ENCODE measurements around the gene SSH2.
A peak's percentile ranks its signal among the peaks of the same experiment; 100 is the strongest.

The SSH2 gene

GRCh38 chr17:29683481-29683880 is 246.5 kb downstream of the SSH2 start:
- no peaks in the 10 kb centered on the region for H3K9me3 ChIP-seq (replicated peaks; ENCODE audit: insufficient read depth, low read length)
- H3K4me1 ChIP-seq (ENCODE audit: low read length): no peaks in the 10 kb centered on the region
- no peak overlapping the region for H3K4me2 ChIP-seq (ENCODE audit: low read depth, low read length)
- H4K20me1 ChIP-seq (ENCODE audit: insufficient read depth, low read length): no peaks in the 10 kb centered on the region
- no peaks in the 10 kb centered on the region for H3K79me2 ChIP-seq (ENCODE audit: low read length)
- no peaks in the 10 kb centered on the region for H3K9me2 ChIP-seq (replicated peaks; ENCODE audit: insufficient read depth, low read length)
- no peak overlapping the region for H3K4me3 ChIP-seq (ENCODE audit: low read length)
- DNase-seq: no peak
- no peaks in the 10 kb centered on the region; the same call in none of the 2 replicates for H3F3A ChIP-seq (ENCODE audit: insufficient read depth, low read length)
- no peak overlapping the region for H3K9ac ChIP-seq (ENCODE audit: low read length)
- H2AFZ ChIP-seq (ENCODE audit: low read length): no peak overlapping the region
- TF ChIP-seq EZH2phosphoT487 (IDR thresholded peaks at IDR 0.05; ENCODE audit: low read length) (no peak), EZH2 (optimal IDR thresholded peaks at IDR 0.05; ENCODE audit: low read depth, low read length) (no peak), CTCF (IDR thresholded peaks at IDR 0.05; ENCODE audit: low read length) (no peak)
- no peaks in the 10 kb centered on the region for H3K27me3 ChIP-seq (replicated peaks; ENCODE audit: insufficient read depth, low read length)
- H3K27ac ChIP-seq (ENCODE audit: low read length): no peak overlapping the region
- no peaks in the 10 kb centered on the region for H3K36me3 ChIP-seq (replicated peaks; ENCODE audit: insufficient read depth, low read length)

GRCh38 chr17:29682987-29683386 is 247.0 kb downstream of the SSH2 start:
- no peak for TF ChIP-seq CTCF (IDR thresholded peaks at IDR 0.05; ENCODE audit: low read length)
- TF ChIP-seq EZH2phosphoT487 (IDR thresholded peaks at IDR 0.05; ENCODE audit: low read length): no peak
- no peak for TF ChIP-seq EZH2 (optimal IDR thresholded peaks at IDR 0.05; ENCODE audit: low read depth, low read length)
- Histone ChIP-seq H3K4me3 (ENCODE audit: low read length) (no peak overlapping the region), H3K27ac (ENCODE audit: low read length) (no peak overlapping the region), H3K9ac (ENCODE audit: low read length) (no peak overlapping the region), H3K27me3 (replicated peaks; ENCODE audit: insufficient read depth, low read length) (no peaks in the 10 kb centered on the region), H3F3A (ENCODE audit: insufficient read depth, low read length) (no peaks in the 10 kb centered on the region; the same call in none of the 2 replicates), H2AFZ (ENCODE audit: low read length) (no peak overlapping the region), H3K4me2 (ENCODE audit: low read depth, low read length) (no peak overlapping the region), H3K4me1 (ENCODE audit: low read length) (no peaks in the 10 kb centered on the region), H3K36me3 (replicated peaks; ENCODE audit: insufficient read depth, low read length) (no peaks in the 10 kb centered on the region), H3K79me2 (ENCODE audit: low read length) (no peaks in the 10 kb centered on the region), H3K9me2 (replicated peaks; ENCODE audit: insufficient read depth, low read length) (no peaks in the 10 kb centered on the region), H4K20me1 (ENCODE audit: insufficient read depth, low read length) (no peaks in the 10 kb centered on the region), H3K9me3 (replicated peaks; ENCODE audit: insufficient read depth, low read length) (no peaks in the 10 kb centered on the region)
- DNase-seq: no peak

DNA sequence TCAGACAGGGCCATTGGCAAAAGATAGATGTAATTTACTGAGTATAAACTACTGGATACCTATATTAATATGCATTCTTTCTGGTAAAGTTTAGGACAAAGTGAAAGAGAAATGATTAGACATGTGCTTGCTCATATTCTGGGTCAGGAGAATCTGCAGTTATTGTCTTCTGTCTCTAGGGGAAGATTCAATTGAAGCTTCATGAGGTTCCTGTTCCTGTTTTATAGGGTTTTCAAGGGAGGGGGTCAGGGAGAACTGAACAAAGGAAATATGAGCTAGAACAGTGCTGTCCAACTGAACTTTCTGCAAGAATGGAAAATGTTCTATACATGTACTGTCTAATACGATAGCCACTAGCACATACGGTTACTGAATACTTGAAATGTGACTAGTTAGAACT is 248.0 kb downstream of the SSH2 start:
- Histone ChIP-seq H3K9me3 (replicated peaks; ENCODE audit: insufficient read depth, low read length) (no peaks in the 10 kb centered on the region), H3K4me2 (ENCODE audit: low read depth, low read length) (no peak overlapping the region), H3K27me3 (replicated peaks; ENCODE audit: insufficient read depth, low read length) (no peaks in the 10 kb centered on the region), H3K4me1 (ENCODE audit: low read length) (no peaks in the 10 kb centered on the region), H3K36me3 (replicated peaks; ENCODE audit: insufficient read depth, low read length) (no peaks in the 10 kb centered on the region), H2AFZ (ENCODE audit: low read length) (no peak overlapping the region), H3K27ac (ENCODE audit: low read length) (no peak overlapping the region), H3K79me2 (ENCODE audit: low read length) (no peaks in the 10 kb centered on the region), H4K20me1 (ENCODE audit: insufficient read depth, low read length) (no peaks in the 10 kb centered on the region), H3K9ac (ENCODE audit: low read length) (no peak overlapping the region), H3F3A (ENCODE audit: insufficient read depth, low read length) (no peaks in the 10 kb centered on the region; the same call in none of the 2 replicates), H3K4me3 (ENCODE audit: low read length) (no peak overlapping the region), H3K9me2 (replicated peaks; ENCODE audit: insufficient read depth, low read length) (no peaks in the 10 kb centered on the region)
- TF ChIP-seq CTCF (IDR thresholded peaks at IDR 0.05; ENCODE audit: low read length) (no peak; the same call in 1 of the 2 replicates), EZH2phosphoT487 (IDR thresholded peaks at IDR 0.05; ENCODE audit: low read length) (no peak), EZH2 (optimal IDR thresholded peaks at IDR 0.05; ENCODE audit: low read depth, low read length) (no peak)
- peak; percentile 18 for DNase-seq
